SU-DHL-6 (cell line): ENCODE data around the gene ZNF577.

Experiments
- H2AFZ ChIP-seq: fragments of 200-600 bp; sonication (generic); 2 replicates; pipeline ENCODE4 v1.6.1; 2014; ENCODE audit warnings: low read depth, mild to moderate bottlenecking, moderate library complexity, mixed read lengths, antibody characterized with exemption, low read length; ENCODE audit not compliant: severe bottlenecking
- H3F3A ChIP-seq: fragments of 200-600 bp; shearing (Covaris generic); 2 replicates; pipeline ENCODE4 v1.6.0; 2016; ENCODE audit warnings: antibody characterized with exemption, mild to moderate bottlenecking; ENCODE audit not compliant: insufficient read depth
- H3K27ac ChIP-seq: fragments of 200-600 bp; sonication (generic); 2 replicates; pipeline ENCODE4 v1.5.1; 2016; ENCODE audit warnings: low read depth, mild to moderate bottlenecking, low read length, moderate library complexity, mixed read lengths
- H3K27me3 ChIP-seq: fragments of 200-600 bp; sonication (generic), shearing (Covaris generic); 2 replicates; pipeline ENCODE4 v1.6.0; 2014; ENCODE audit warnings: mild to moderate bottlenecking, low read length
- H3K36me3 ChIP-seq: fragments of 200-600 bp; sonication (generic); 2 replicates; pipeline ENCODE4 v1.6.1; 2014; ENCODE audit warnings: mild to moderate bottlenecking, low read length, mixed read lengths
- H3K4me2 ChIP-seq: fragments of 300-600, 200-600 bp; shearing (Covaris generic), sonication (generic); 2 replicates; pipeline ENCODE4 v1.6.0; 2014; ENCODE audit warnings: low read length, low read depth, mild to moderate bottlenecking; ENCODE audit not compliant: poor library complexity, severe bottlenecking
- H3K4me3 ChIP-seq: fragments of 200-600 bp; sonication (generic); 2 replicates; pipeline ENCODE4 v1.5.1; 2014; ENCODE audit warnings: antibody characterized with exemption, low read length, mild to moderate bottlenecking, mixed read lengths; ENCODE audit not compliant: insufficient read depth, poor library complexity, severe bottlenecking
- H3K79me2 ChIP-seq: fragments of 200-600 bp; sonication (generic); 2 replicates; pipeline ENCODE4 v1.6.1; 2014; ENCODE audit warnings: mild to moderate bottlenecking, low read length, moderate library complexity; ENCODE audit not compliant: insufficient read depth
- H3K9ac ChIP-seq: fragments of 200-600 bp; sonication (generic); 2 replicates; pipeline ENCODE4 v1.7.0; 2014; ENCODE audit warnings: mild to moderate bottlenecking, low read length
- H3K9me2 ChIP-seq: fragments of 200-600 bp; sonication (generic); replicated peaks from 2 replicates; pipeline ENCODE4 v1.6.1; 2014; ENCODE audit warnings: low read length; ENCODE audit not compliant: insufficient read depth
- H3K9me3 ChIP-seq: fragments of 200-600 bp; sonication (generic); 2 replicates; pipeline ENCODE4 v1.6.1; 2014; ENCODE audit warnings: low read length, mixed read lengths; ENCODE audit not compliant: insufficient read depth
- H4K20me1 ChIP-seq: fragments of 200-600 bp; sonication (generic); 2 replicates; pipeline ENCODE4 v1.6.1; 2014; ENCODE audit warnings: low read depth, mild to moderate bottlenecking, antibody characterized with exemption, low read length, moderate library complexity, mixed read lengths
- CTCF ChIP-seq: fragments of 200-600 bp; sonication (generic); IDR thresholded peaks from one replicate; pipeline ENCODE4 v1.5.1; 2017; ENCODE audit warnings: antibody characterized with exemption, mild to moderate bottlenecking, low read length, moderate library complexity; ENCODE audit not compliant: insufficient read depth, poor library complexity, severe bottlenecking
- EZH2phosphoT487 ChIP-seq: fragments of 200-600 bp; sonication (generic), shearing (Covaris generic); conservative IDR thresholded peaks from 2 replicates; pipeline ENCODE4 v1.6.1; 2018; ENCODE audit warnings: mild to moderate bottlenecking, antibody characterized with exemption, low read length, moderate library complexity, mixed read lengths

Gene ZNF577

GRCh38 chr19:51905206-51905605 is 17.5 kb upstream of the ZNF577 start:
- no peak for TF ChIP-seq EZH2phosphoT487
- no peak for TF ChIP-seq CTCF
- Histone ChIP-seq H3F3A (no peaks in the 10 kb centered on the region), H3K9ac (no peak overlapping the region), H3K27me3 (no peaks in the 10 kb centered on the region), H3K9me3 (0 out of 2 replicates have a peak, but pooled peaks cover 6% of the 10 kb centered on the region), H4K20me1 (no peaks in the 10 kb centered on the region), H3K27ac (no peak overlapping the region), H3K4me3 (no peak overlapping the region), H2AFZ (no peak overlapping the region), H3K36me3 (no peaks in the 10 kb centered on the region), H3K9me2 (no peaks in the 10 kb centered on the region), H3K4me2 (no peak overlapping the region), H3K79me2 (no peaks in the 10 kb centered on the region)

- Histone ChIP-seq H3K9me3 (0 out of 2 replicates have a peak, but pooled peaks cover 6% of the 10 kb centered on the region), H3K27ac (no peak within 1 kb of the TSS), H3K4me3 (no peak within 1 kb of the TSS), H3K79me2 (no peaks in the 10 kb centered on the region), H3K9ac (no peak within 1 kb of the TSS), H4K20me1 (no peaks in the 10 kb centered on the region), H3K4me2 (no peak within 1 kb of the TSS), H3K27me3 (no peaks in the 10 kb centered on the region), H3F3A (no peaks in the 10 kb centered on the region), H2AFZ (no peak within 1 kb of the TSS), H3K9me2 (no peaks in the 10 kb centered on the region), H3K36me3 (no peaks in the 10 kb centered on the region)
- TF ChIP-seq CTCF (no peak), EZH2phosphoT487 (no peak)
These were observed 16.8 kb upstream of the ZNF577 start, which contains the start of gene ZNF649 for GRCh38 chr19:51904331-51905165. Gene ZNF649, minus strand, starts transcription at chr19:51905017. Its CDS starts 4,910 bp downstream, at chr19:51900107.

- Histone ChIP-seq H3K9ac (no peak overlapping the region), H3K4me3 (no peak overlapping the region), H3K9me3 (0 out of 2 replicates have a peak, but pooled peaks cover 6% of the 10 kb centered on the region), H3K27ac (no peak overlapping the region), H3K9me2 (no peaks in the 10 kb centered on the region), H3K4me2 (no peak overlapping the region), H3K79me2 (no peaks in the 10 kb centered on the region), H3K27me3 (no peaks in the 10 kb centered on the region), H4K20me1 (no peaks in the 10 kb centered on the region), H2AFZ (no peak overlapping the region), H3F3A (no peaks in the 10 kb centered on the region), H3K36me3 (no peaks in the 10 kb centered on the region)
- TF ChIP-seq CTCF = no peak
- no peak for TF ChIP-seq EZH2phosphoT487
These were observed 15.4 kb upstream of the ZNF577 start for GRCh38 chr19:51903192-51903591.
